Choroid plexus epithelial cell (primary cell): Measurements from ENCODE around the gene CMTM2.
"Not testable (repeated sequence)": the region's sequence is repeated elsewhere in the genome, so short reads cannot be mapped to it uniquely, and the experiment has no call there.

ENCODE experiments used
- DNase-seq: peaks from one replicate; pipeline ENCODE4 v3.0.0-alpha.2; 2010; ENCODE audit warnings: low read depth
- H3K4me3 ChIP-seq: 2 replicates; pipeline ENCODE4 v1.5.1; 2011; ENCODE audit warnings: low read depth, mild to moderate bottlenecking, control low read depth, low read length, moderate library complexity
- TF ChIP-seq, protein P1 (sequence below): conservative IDR thresholded peaks from 2 replicates; pipeline ENCODE4 v1.5.1; 2011; ENCODE audit warnings: low read depth, mild to moderate bottlenecking, control low read depth, inconsistent platforms, low read length, moderate library complexity

Gene CMTM2

GRCh38 chr16:66621973-66622372 is 42.7 kb downstream of the CMTM2 start:
- no peak overlapping the region for H3K4me3 ChIP-seq
- TF ChIP-seq, protein P1, sequence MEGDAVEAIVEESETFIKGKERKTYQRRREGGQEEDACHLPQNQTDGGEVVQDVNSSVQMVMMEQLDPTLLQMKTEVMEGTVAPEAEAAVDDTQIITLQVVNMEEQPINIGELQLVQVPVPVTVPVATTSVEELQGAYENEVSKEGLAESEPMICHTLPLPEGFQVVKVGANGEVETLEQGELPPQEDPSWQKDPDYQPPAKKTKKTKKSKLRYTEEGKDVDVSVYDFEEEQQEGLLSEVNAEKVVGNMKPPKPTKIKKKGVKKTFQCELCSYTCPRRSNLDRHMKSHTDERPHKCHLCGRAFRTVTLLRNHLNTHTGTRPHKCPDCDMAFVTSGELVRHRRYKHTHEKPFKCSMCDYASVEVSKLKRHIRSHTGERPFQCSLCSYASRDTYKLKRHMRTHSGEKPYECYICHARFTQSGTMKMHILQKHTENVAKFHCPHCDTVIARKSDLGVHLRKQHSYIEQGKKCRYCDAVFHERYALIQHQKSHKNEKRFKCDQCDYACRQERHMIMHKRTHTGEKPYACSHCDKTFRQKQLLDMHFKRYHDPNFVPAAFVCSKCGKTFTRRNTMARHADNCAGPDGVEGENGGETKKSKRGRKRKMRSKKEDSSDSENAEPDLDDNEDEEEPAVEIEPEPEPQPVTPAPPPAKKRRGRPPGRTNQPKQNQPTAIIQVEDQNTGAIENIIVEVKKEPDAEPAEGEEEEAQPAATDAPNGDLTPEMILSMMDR, result no peak
- DNase-seq, result no peak

- no peak overlapping the region for H3K4me3 ChIP-seq
- TF ChIP-seq, protein P1, result no peak
- DNase-seq, result peak; percentile 35
Measured at GRCh38 chr16:66622863-66623262, 43.6 kb downstream of the CMTM2 start.

DNA sequence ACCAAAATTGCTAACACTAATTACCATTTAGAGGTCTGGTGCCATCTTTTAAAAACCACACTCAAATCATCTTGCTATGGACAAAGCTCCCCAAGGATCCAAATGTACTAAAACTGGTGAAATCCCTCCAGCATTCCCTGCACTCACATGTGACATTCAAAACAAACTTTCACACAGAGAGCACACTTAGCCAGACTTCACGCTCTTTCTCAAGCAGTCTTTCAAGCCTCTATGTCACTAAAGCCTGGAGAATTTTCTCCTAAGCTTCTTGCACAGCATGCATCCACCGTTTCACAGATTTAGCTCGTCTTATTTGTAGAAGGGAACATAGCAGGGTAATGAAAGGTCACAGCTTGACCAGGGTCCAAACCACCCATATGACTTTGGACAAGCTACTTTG is 44.5 kb downstream of the CMTM2 start:
- TF ChIP-seq, protein P1, result no peak
- H3K4me3 ChIP-seq, result no peak overlapping the region

DNA sequence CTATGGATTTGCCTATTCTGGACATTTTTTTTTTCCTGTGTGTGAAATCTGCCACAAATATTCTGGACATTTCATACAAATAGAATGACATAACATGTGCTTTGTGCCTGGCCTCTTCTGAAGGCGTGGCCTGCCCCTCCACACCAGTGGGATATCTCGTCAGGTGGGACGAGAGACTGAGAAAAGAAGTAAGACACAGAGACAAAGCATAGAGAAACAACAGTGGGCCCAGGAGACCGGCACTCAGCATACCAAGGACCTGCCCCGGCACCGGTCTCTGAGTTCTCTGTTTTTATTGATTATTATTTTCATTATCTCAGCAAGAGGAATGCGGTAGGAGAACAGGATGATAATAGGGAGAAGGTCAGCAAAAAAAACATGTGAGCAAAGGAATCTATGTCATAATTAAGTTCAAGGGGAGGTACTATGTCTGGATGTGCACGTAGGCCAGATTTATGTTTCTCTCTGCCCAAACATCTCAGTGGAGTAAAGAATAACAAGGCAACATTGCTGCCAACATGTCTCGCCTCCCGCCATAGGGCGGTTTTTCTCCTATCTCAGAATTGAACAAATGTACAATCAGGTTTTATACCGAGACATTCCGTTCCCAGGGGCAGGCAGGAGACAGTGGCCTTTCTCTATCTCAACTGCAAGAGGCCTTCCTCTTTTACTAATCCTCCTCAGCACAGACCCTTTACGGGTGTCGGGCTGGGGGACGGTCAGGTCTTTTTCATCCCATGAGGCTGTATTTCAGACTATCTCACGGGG is 48.5 kb downstream of the CMTM2 start:
- not testable (repeated sequence) for H3K4me3 ChIP-seq

More for the DNA sequence above, 44.5 kb downstream of the CMTM2 start:
- DNase-seq, result peak; percentile 76

DNA sequence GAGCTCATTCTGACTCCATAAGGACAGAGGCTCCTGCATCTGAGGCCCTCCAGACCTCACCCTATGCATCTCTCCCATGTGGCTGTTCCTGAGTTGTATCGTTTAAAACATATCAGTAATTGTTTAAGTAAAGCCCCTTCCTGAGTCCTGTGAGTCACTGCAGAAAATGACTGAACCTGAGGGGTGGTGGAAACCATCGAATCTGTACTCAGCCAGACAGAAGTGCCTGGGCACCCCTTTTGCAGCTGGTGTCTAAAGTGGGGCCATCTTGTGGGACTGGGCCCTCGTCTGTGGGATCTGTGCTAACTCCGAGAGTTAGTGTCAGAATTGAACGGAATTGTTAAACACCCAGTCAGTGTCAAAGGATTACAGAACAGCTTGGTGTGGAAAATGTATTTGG is 50.6 kb downstream of the CMTM2 start:
- no peak overlapping the region for H3K4me3 ChIP-seq
- DNase-seq, result no peak
- TF ChIP-seq, protein P1, result no peak

More for the DNA sequence above, 48.5 kb downstream of the CMTM2 start:
- peak; percentile 11 for DNase-seq

DNA sequence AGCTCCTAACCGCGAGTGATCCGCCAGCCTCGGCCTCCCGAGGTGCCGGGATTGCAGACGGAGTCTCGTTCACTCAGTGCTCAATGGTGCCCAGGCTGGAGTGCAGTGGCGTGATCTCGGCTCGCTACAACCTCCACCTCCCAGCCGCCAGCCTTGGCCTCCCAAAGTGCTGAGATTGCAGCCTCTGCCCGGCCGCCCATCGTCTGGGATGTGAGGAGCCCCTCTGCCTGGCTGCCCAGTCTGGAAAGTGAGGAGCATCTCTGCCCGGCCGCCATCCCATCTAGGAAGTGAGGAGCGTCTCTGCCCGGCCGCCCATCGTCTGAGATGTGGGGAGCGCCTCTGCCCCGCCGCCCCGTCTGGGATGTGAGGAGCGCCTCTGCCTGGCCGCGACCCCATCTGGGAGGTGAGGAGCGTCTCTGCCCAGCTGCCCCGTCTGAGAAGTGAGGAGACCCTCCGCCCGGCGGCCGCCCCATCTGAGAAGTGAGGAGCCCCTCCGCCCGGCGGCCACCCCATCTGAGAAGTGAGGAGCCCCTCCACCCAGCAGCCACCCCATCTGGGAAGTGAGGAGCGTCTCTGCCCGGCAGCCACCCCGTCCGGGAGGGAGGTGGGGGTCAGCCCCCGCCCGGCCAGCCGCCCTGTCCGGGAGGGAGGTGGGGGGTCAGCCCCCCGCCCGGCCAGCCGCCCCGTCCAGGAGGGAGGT is 51.4 kb downstream of the CMTM2 start:
- not testable (repeated sequence) for H3K4me3 ChIP-seq, DNase-seq

DNA sequence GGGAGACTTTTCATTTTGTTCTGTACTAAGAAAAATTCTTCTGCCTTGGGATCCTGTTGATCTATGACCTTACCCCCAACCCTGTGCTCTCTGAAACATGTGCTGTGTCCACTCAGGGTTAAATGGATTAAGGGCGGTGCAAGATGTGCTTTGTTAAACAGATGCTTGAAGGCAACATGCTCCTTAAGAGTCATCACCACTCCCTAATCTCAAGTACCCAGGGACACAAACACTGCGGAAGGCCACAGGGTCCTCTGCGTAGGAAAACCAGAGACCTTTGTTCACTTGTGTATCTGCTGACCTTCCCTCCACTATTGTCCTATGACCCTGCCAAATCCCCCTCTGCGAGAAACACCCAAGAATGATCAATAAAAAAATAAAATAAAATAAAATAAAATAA is 52.3 kb downstream of the CMTM2 start:
- H3K4me3 ChIP-seq, result not testable (repeated sequence)

DNA sequence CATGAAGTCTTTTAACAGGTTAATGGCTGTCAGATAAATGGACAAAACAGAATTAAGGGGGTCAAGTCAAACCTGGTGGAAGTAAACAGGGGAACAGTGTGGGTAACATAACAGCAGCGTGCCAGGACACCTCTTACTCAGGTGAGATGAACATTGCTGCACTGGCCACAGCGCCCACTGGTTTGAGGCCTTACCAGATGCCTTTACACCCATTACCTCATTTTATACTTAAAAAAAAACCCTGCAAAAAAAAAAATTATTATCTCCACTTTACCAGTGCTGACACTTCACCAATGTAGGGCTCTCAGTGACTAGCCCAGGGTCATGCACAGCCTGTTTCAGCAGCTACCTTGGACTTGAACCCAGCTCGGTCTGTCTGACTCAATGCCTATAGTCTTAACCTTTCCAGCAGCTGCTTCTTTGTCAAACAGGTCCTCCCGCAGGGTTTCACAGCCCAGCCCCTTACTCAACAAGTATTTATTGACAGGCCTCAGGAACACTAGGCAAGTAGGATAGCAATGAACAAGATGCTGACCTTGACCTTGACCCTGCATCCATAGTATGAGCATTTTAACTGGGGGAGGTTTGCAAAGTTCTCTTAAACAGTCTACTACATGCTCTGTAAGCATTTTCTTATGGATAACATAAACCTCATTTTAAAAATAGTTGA is 55.4 kb downstream of the CMTM2 start:
- no peak overlapping the region for H3K4me3 ChIP-seq
- TF ChIP-seq, protein P1, result no peak
- DNase-seq, result no peak

More for the DNA sequence above, 52.3 kb downstream of the CMTM2 start:
- not testable (repeated sequence) for DNase-seq
